CD4-positive, alpha-beta T cell treated with Interleukin-4 for 4 hours (primary cell): ENCODE results near the gene PPM1F.
"Not testable (repeated sequence)": the region's sequence is repeated elsewhere in the genome, so short reads cannot be mapped to it uniquely, and the experiment has no call there.

ENCODE experiments used
- DNase-seq: peaks from one replicate; pipeline ENCODE4 v3.0.0-alpha.2; 2020

Gene PPM1F

GRCh38 chr22:21918466-21919185, 34.0 kb downstream of the PPM1F start:
- no peak for DNase-seq

- no peak for DNase-seq
Measured at GRCh38 chr22:21917959-21918261, 34.7 kb downstream of the PPM1F start.

- DNase-seq: no peak
Measured at GRCh38 chr22:21917181-21917958, 35.3 kb downstream of the PPM1F start.

GRCh38 chr22:21916309-21916918, 36.2 kb downstream of the PPM1F start:
- DNase-seq: no peak

- no peak for DNase-seq
Measured at GRCh38 chr22:21915624-21916308, 36.9 kb downstream of the PPM1F start.

- DNase-seq: not testable (repeated sequence)
Measured at GRCh38 chr22:21914033-21914642, 38.5 kb downstream of the PPM1F start.

- DNase-seq: not testable (repeated sequence)
Measured at GRCh38 chr22:21910367-21910766, 42.3 kb downstream of the PPM1F start.

GRCh38 chr22:21909871-21910270, 42.8 kb downstream of the PPM1F start:
- DNase-seq: no peak

GRCh38 chr22:21907638-21908522, 44.8 kb downstream of the PPM1F start:
- DNase-seq: no peak

- not testable (repeated sequence) for DNase-seq
Measured at GRCh38 chr22:21905234-21905633, 47.4 kb downstream of the PPM1F start.

GRCh38 chr22:21904250-21904789, 48.3 kb downstream of the PPM1F start:
- DNase-seq: no peak

GRCh38 chr22:21903283-21903682, 49.4 kb downstream of the PPM1F start:
- no peak for DNase-seq

GRCh38 chr22:21902296-21903087, 50.2 kb downstream of the PPM1F start:
- no peak for DNase-seq

- no peak for DNase-seq
Measured at GRCh38 chr22:21898354-21898896, 54.2 kb downstream of the PPM1F start.

- DNase-seq: no peak
Measured at GRCh38 chr22:21896951-21897513, 55.6 kb downstream of the PPM1F start.

GRCh38 chr22:21896275-21896674, 56.4 kb downstream of the PPM1F start:
- DNase-seq: not testable (repeated sequence)

- DNase-seq: no peak
Measured at GRCh38 chr22:21894799-21895198, 57.8 kb downstream of the PPM1F start.

- DNase-seq: no peak
Measured at GRCh38 chr22:21889251-21889990, 63.2 kb downstream of the PPM1F start.

GRCh38 chr22:21887841-21888240, 64.8 kb downstream of the PPM1F start:
- DNase-seq: no peak
